Activated CD4-positive, alpha-beta memory T cell treated with anti-CD3 and anti-CD28 coated beads, Interleukin-2, amount 10 ng/mL, durations not matched to agents 7 days and 5 days (primary cell): ENCODE data around the gene NARS2. TPM values are rescaled to one million over a fixed set of nuclear protein-coding genes. Genes with fewer than 3 reads are reported as not detected.
"Not testable (repeated sequence)": the region's sequence is repeated elsewhere in the genome, so short reads cannot be mapped to it uniquely, and the experiment has no call there.

ENCODE experiments used
- CTCF ChIA-PET: fragments of 350-600 bp; sonication (Branson Sonifier 250); formaldehyde crosslinking; loops from one replicate; lab custom pipeline; 2021; ENCODE audit warnings: antibody characterized with exemption, inconsistent platforms; lab: Charles Lee
- POLR2A ChIA-PET: fragments of 350-600 bp; sonication (Branson Sonifier 250); formaldehyde crosslinking; loops from one replicate; lab custom pipeline; 2021; ENCODE audit warnings: antibody characterized with exemption; lab: Charles Lee
- DNase-seq: peaks from one replicate; pipeline ENCODE4 v3.0.0-alpha.2; 2020
- H3K27ac Mint-ChIP-seq: one replicate; pipeline ENCODE4 v1.8.0; 2021; ENCODE audit warnings: mild to moderate bottlenecking, mixed read lengths
- H3K27me3 Mint-ChIP-seq: one replicate; pipeline ENCODE4 v1.8.0; 2021; ENCODE audit warnings: mixed read lengths
- H3K36me3 Mint-ChIP-seq: one replicate; pipeline ENCODE4 v1.8.0; 2021; ENCODE audit warnings: low read depth, mixed read lengths
- H3K4me1 Mint-ChIP-seq: one replicate; pipeline ENCODE4 v1.8.0; 2021; ENCODE audit warnings: mixed read lengths
- H3K4me3 Mint-ChIP-seq: one replicate; pipeline ENCODE4 v1.8.0; 2021; ENCODE audit warnings: mild to moderate bottlenecking, mixed read lengths
- H3K9me3 Mint-ChIP-seq: one replicate; pipeline ENCODE4 v1.8.0; 2021; ENCODE audit warnings: mixed read lengths
- total RNA-seq, 2 experiments: library from RNA; stranded (reverse); gene quantifications; one replicate each; pipeline ENCODE4 v1.2.3, GENCODE V29; 2021

NARS2 gene
- total RNA-seq, 2 experiments from 2014 or later = 13.4 to 13.9 TPM

DNA sequence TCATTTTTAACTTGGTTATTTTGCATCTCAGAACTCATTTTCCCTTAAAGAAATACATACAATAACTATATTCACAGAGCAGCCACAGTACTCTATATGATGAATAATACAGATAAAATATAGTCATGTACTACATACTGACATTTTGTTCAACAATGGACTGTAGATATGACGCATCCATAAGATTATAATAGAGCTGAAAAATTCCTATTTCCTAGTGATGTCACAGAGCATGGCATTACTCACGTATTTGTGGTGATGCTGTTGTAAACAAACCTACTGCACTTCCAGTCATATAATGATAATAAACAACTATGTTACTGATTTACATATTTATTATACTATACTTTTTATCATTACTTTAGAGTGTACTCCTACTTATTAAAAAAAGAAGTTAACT, 38.7 kb downstream of the NARS2 start:
- POLR2A ChIA-PET = no interaction called here
- no peaks in the 10 kb centered on the region for H3K4me1 Mint-ChIP-seq
- H3K27me3 Mint-ChIP-seq = no peaks in the 10 kb centered on the region
- no peak overlapping the region for H3K4me3 Mint-ChIP-seq
- no peak overlapping the region for H3K27ac Mint-ChIP-seq
- no peaks in the 10 kb centered on the region for H3K9me3 Mint-ChIP-seq
- peaks cover 8% of the 10 kb centered on the region for H3K36me3 Mint-ChIP-seq
- no peak for DNase-seq
- CTCF ChIA-PET = interaction anchor here (1.5 kb wide), 1 partner anchor 10 kb away, joined by 4 read pairs; no protein-coding TSS in a partner anchor

DNA sequence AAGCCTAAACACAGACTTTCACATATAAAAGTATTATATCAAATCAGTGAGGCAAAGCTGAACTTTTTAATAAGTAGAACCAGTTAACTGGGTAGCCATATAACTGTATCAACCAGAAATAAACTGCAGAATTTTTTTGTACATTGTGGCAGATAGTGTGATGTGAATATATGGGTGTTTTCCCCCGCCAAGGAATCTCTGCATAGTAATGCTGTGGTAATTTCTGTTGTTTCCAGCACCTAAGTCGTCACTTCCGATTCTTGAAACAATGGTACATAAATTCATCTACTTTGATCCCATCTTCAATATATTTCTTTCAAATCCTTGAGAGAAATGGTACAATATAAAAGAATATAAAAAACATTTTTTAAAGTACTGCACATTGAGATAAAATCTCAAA, 39.6 kb downstream of the NARS2 start:
- H3K27ac Mint-ChIP-seq = no peak overlapping the region
- DNase-seq = no peak
- H3K27me3 Mint-ChIP-seq = no peaks in the 10 kb centered on the region
- H3K9me3 Mint-ChIP-seq = no peaks in the 10 kb centered on the region
- POLR2A ChIA-PET = no interaction called here
- no peaks in the 10 kb centered on the region for H3K4me1 Mint-ChIP-seq
- CTCF ChIA-PET = no interaction called here
- peaks cover 8% of the 10 kb centered on the region for H3K36me3 Mint-ChIP-seq
- no peak overlapping the region for H3K4me3 Mint-ChIP-seq

DNA sequence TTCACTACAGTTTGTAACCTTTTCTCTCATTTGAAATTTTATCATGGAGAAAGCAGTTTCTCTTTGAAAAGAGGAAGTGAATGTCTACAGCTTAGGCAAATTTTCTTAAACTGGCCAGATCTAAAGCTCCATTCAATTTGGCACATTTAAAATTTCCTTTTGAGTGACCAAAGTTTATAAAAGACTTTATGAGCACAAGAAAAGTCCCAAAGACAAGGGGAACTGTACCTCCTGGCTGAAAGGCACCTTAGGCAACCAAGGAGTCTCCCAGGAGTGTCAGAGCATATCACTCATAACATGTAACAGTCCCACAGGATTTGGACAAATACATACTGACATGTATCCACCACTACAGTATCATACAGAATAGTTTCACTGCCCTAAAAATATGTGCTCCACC, 41.3 kb downstream of the NARS2 start:
- peaks cover 7% of the 10 kb centered on the region for H3K36me3 Mint-ChIP-seq
- DNase-seq = no peak
- CTCF ChIA-PET = no interaction called here
- no peaks in the 10 kb centered on the region for H3K4me1 Mint-ChIP-seq
- H3K27me3 Mint-ChIP-seq = no peaks in the 10 kb centered on the region
- no peak overlapping the region for H3K4me3 Mint-ChIP-seq
- H3K27ac Mint-ChIP-seq = no peak overlapping the region
- no peaks in the 10 kb centered on the region for H3K9me3 Mint-ChIP-seq
- POLR2A ChIA-PET = no interaction called here

DNA sequence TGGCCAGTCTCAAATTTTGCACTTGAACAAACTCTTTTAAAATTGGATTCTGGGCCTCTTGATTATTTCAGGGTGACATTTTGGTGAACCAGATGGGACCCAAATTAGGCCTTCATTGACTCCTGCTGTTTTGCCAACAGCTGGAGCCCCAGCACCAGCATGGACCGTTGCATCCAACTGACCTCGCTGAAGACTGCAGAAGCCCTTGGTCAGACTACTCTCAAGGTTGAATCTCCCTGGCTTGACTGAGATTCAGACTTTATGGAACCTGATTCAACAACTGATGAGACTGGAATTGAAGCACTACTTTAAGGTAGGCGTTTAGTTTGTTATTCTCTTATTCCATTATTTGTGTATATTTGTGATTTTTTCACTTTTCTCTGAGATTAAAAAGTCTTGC, 41.7 kb downstream of the NARS2 start:
- no peak overlapping the region for H3K27ac Mint-ChIP-seq
- no peaks in the 10 kb centered on the region for H3K27me3 Mint-ChIP-seq
- no peaks in the 10 kb centered on the region for H3K9me3 Mint-ChIP-seq
- POLR2A ChIA-PET = no interaction called here
- no peak for DNase-seq
- CTCF ChIA-PET = no interaction called here
- H3K36me3 Mint-ChIP-seq = peaks cover 4% of the 10 kb centered on the region
- H3K4me3 Mint-ChIP-seq = no peak overlapping the region
- H3K4me1 Mint-ChIP-seq = no peaks in the 10 kb centered on the region

DNA sequence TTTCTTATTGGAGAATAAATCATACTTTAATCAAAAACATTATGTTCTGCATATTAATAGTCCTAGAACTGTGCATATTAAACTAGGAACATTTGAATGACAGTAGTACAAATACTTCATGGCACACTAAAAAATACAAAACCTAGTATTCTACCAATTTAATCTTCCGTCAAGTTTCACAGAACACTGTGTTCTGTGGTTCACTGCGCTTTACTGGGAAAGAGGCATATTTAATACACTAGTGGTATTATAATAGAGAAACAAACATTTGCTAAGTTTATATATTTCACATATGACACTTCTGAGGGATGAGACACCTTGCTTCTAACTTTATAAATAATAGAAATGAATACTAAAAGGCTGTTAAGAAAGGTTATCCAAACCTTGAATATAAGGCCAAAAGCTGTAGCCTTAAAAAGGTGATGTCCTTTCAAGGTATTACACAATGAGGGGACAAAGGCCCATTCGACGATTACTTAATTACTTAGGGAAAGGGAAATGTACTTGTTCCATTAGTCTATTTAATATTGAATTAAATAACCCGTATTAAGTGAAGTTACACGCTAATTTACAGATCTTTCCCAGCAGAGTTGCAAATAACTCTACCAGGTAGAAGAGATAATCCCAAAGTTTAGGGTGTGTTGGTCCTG, 48.0 kb downstream of the NARS2 start:
- H3K4me3 Mint-ChIP-seq = no peak overlapping the region
- DNase-seq = no peak
- H3K36me3 Mint-ChIP-seq = peaks cover 13% of the 10 kb centered on the region
- ChIA-PET CTCF (no interaction called here), POLR2A (no interaction called here)
- H3K9me3 Mint-ChIP-seq = no peaks in the 10 kb centered on the region
- H3K4me1 Mint-ChIP-seq = no peaks in the 10 kb centered on the region
- no peak overlapping the region for H3K27ac Mint-ChIP-seq
- no peaks in the 10 kb centered on the region for H3K27me3 Mint-ChIP-seq

DNA sequence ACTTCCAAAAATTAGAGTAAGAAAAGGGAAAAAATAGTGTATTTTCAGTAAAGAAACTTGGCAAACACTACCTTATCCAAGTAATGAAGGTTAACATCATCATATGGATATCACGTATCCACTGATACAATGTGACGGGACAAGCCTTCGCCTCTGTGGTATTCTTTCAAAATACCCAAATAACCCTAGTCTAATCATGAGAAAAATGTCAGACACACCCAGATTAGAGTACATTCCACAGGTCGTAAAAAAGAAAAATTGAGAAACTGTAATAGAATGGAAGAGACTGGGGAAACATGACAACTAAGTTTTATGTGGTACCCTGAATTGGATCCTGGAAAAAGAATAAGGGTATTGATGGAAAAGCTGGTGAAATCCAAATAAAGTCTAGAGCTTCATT, 48.9 kb downstream of the NARS2 start:
- no peak for DNase-seq
- ChIA-PET CTCF (no interaction called here), POLR2A (no interaction called here)
- Mint-ChIP-seq H3K4me1 (no peaks in the 10 kb centered on the region), H3K27ac (no peak overlapping the region), H3K36me3 (peaks cover 13% of the 10 kb centered on the region), H3K4me3 (no peak overlapping the region), H3K9me3 (no peaks in the 10 kb centered on the region), H3K27me3 (no peaks in the 10 kb centered on the region)

DNA sequence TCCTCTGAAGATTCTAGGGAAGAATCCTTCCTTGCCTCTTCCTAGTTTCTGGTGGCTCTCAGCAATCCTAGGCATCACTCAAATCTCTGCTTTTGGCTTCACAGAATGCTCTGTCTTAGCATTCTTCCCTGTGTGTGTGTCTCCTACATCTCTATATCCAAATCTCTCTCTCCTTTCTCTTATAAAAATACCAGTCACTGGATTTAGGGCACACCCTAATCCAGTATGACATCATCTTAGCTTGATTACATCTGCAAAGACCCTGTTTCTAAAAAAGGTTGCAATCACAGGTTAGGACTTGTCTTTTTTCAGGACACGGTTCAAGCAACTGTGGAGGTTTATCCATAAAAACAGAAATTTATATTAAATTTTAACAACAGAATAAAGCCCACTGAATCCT, 54.4 kb downstream of the NARS2 start:
- ChIA-PET CTCF (interaction anchor here (0.7 kb wide), 1 partner anchor 102 kb away, joined by 3 read pairs; no protein-coding TSS in a partner anchor), POLR2A (no interaction called here)
- Mint-ChIP-seq H3K27ac (no peak overlapping the region), H3K36me3 (peaks cover 5% of the 10 kb centered on the region), H3K4me3 (no peak overlapping the region), H3K4me1 (no peaks in the 10 kb centered on the region), H3K27me3 (no peaks in the 10 kb centered on the region), H3K9me3 (no peaks in the 10 kb centered on the region)
- no peak for DNase-seq

DNA sequence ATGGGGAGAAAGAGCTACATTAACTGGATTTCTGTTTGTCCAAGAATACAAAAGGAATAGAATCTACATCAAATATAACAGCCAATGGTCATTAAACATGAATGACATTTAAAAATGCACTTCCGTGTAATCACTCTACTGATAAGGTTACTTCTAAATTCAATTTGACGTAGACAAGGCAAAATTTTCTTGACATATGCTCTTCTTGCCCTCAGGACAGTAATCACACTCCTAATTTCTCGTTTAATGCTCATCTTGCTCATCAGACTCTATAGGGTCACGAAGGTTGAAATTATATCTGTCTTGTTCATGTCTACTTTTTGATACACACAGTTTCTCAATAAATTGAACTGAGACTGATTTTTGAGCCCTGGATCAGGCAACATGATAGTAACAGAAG, 58.4 kb downstream of the NARS2 start:
- ChIA-PET POLR2A (no interaction called here), CTCF (no interaction called here)
- no peaks in the 10 kb centered on the region for H3K27me3 Mint-ChIP-seq

DNA sequence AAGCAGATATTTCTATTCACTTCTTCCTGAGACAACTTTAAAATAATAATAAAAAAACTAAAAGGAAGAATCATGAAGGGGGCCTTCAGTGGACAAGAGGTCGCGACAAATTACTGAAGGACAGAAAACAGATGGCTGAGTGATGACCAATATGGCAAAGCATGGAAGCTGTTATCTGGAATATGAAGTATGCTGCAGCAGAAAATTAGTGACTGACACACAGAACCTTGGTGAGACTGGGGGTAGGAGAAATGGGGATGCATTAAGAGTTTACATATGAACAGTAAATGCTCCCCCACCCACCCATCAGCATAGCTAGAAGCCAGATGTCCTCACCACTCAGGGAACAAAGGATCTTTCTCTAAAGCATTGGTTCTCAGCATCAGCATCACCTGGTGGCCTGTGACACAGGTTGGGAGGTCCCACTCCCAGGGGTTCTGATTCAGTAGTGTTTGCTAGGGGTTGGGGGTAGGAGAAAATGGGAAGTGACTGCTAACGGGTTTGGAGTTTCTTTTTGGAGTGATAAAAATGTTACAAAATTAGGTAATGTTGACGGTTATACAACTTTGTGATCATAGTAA, 59.7 kb downstream of the NARS2 start:
- no peaks in the 10 kb centered on the region for H3K4me1 Mint-ChIP-seq
- H3K27ac Mint-ChIP-seq = no peak overlapping the region
- CTCF ChIA-PET = no interaction called here
- no peak overlapping the region for H3K4me3 Mint-ChIP-seq
- no peak for DNase-seq
- H3K9me3 Mint-ChIP-seq = peaks cover 4% of the 10 kb centered on the region
- H3K27me3 Mint-ChIP-seq = no peaks in the 10 kb centered on the region
- POLR2A ChIA-PET = no interaction called here
- peaks cover 11% of the 10 kb centered on the region for H3K36me3 Mint-ChIP-seq

More for the DNA sequence above, 58.4 kb downstream of the NARS2 start:
- H3K9me3 Mint-ChIP-seq = no peaks in the 10 kb centered on the region
- H3K36me3 Mint-ChIP-seq = peaks cover 3% of the 10 kb centered on the region
- no peaks in the 10 kb centered on the region for H3K4me1 Mint-ChIP-seq
- no peak overlapping the region for H3K27ac Mint-ChIP-seq
- H3K4me3 Mint-ChIP-seq = no peak overlapping the region
- DNase-seq = no peak

DNA sequence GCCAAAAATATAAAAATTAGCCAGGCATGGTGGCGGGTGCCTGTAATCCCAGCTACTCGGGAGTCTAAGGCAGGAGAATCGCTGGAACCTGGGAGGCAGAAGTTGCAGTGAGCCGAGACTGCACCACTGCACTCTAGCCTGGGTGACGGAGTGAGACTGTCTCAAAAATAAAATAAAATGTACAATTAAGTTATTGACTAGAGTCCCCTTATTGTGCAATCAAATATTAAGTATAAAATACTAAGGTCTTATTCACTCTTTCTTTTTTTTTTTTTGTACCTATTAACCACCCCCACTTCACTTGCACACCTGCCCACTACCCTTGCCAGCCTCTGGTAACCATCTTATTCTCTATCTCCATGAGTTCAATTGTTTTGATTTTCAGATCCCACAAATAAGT, 61.6 kb downstream of the NARS2 start:
- H3K9me3 Mint-ChIP-seq, H3K27ac Mint-ChIP-seq, DNase-seq, H3K4me1 Mint-ChIP-seq, H3K27me3 Mint-ChIP-seq, CTCF ChIA-PET, H3K4me3 Mint-ChIP-seq, POLR2A ChIA-PET: not testable (repeated sequence)
- H3K36me3 Mint-ChIP-seq = peaks cover 17% of the 10 kb centered on the region

DNA sequence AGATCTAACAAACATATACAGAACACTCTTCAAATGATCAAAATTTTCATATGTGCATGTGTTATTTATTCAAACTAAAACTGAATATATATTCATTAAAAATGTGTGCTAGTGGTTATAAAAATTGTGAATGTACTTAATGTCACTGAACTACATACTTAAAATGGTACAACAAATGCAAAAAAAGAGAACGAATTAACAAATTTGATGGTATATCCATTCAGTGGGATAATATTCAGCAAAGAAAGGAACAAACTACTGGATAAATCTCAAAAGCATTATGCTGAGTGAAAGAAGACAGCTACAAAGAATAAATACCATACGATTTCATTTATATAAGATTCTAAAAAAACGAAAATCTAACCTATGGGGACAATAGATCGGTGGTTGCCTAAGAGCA, 64.1 kb downstream of the NARS2 start:
- Mint-ChIP-seq H3K4me3 (no peak overlapping the region), H3K4me1 (no peaks in the 10 kb centered on the region), H3K27me3 (no peaks in the 10 kb centered on the region), H3K9me3 (peaks cover 4% of the 10 kb centered on the region), H3K36me3 (peaks cover 23% of the 10 kb centered on the region), H3K27ac (no peak overlapping the region)
- POLR2A ChIA-PET = no interaction called here
- DNase-seq = no peak
- CTCF ChIA-PET = no interaction called here

DNA sequence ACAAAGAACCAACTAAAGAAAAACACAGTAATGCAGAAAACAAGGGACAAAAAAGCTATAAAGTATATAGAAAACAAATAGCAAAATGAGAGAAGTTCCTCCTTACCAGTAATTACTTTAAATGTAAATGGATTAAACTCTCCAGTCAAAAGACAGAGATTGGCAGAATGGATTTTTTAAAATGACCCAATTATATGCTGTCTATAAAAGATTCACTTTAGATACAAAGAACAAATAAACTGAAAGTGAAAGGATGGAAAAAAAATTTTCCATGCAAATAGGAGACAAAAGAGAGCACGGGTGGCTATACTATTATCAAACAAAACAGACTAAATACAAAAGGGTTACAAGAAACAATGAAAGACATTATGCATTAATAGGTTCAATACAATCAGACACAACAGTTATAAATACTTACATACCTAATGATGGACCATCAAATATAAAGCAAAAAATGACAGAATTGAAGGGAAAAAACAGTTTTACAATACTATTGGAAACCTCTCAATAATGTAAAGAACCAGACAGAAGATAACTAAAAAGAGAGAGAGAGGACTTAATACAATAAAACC, 64.6 kb downstream of the NARS2 start:
- peaks cover 4% of the 10 kb centered on the region for H3K9me3 Mint-ChIP-seq
- peaks cover 23% of the 10 kb centered on the region for H3K36me3 Mint-ChIP-seq
- no peak overlapping the region for H3K4me3 Mint-ChIP-seq
- POLR2A ChIA-PET = no interaction called here
- no peak overlapping the region for H3K27ac Mint-ChIP-seq
- H3K4me1 Mint-ChIP-seq = no peaks in the 10 kb centered on the region
- H3K27me3 Mint-ChIP-seq = no peaks in the 10 kb centered on the region
- DNase-seq = no peak
- CTCF ChIA-PET = interaction anchor here (0.7 kb wide), 1 partner anchor 153 kb away, joined by 4 read pairs; no protein-coding TSS in a partner anchor

DNA sequence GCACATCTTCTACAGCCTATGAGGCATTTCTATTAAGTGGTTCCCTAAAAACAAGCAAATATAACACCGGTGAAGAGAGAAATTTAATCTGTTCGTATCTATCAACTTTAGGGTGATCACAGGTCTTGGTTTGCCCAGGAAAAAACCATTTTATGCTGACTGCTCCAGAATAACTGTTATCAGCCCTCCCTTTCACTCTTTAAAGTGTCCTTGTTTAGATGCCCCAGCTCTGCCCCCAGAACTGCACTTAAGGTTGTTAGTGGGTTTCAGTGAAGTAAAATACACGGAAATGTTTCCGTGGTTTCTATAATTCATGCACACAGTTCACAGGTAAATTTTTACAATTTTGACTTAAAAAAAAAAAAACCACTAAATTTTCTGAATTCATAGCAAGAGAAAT, 70.0 kb downstream of the NARS2 start:
- no peak overlapping the region for H3K4me3 Mint-ChIP-seq

More for the DNA sequence above, 70.0 kb downstream of the NARS2 start:
- POLR2A ChIA-PET = interaction anchor here (1.1 kb wide), 1 partner anchor 16 kb away, joined by 4 read pairs; no protein-coding TSS in a partner anchor
- Mint-ChIP-seq H3K4me1 (peaks cover 18% of the 10 kb centered on the region), H3K27ac (no peak overlapping the region), H3K36me3 (peaks cover 11% of the 10 kb centered on the region), H3K27me3 (no peaks in the 10 kb centered on the region), H3K9me3 (no peaks in the 10 kb centered on the region)
- no peak for DNase-seq
- CTCF ChIA-PET = interaction anchor here (0.7 to 1.2 kb wide), 2 partner anchors 22 to 60 kb away, joined by 3 read pairs; no protein-coding TSS in a partner anchor
